H1 (cell line): ENCODE measurements around the gene PEX3. TPM values are rescaled to one million over a fixed set of nuclear protein-coding genes. Genes with fewer than 3 reads are reported as not detected.

Experiments used
- CTCF ChIA-PET: fragments of 300-600 bp; sonication (Branson Sonifier 250); formaldehyde crosslinking; loops from one replicate; lab custom pipeline; 2021; ENCODE audit not compliant: partially characterized antibody; lab: Charles Lee
- POLR2A ChIA-PET: fragments of 300-600 bp; sonication (Branson Sonifier 250); formaldehyde crosslinking; loops from one replicate; lab custom pipeline; 2021; ENCODE audit warnings: inconsistent platforms; ENCODE audit not compliant: partially characterized antibody; lab: Charles Lee
- DNase-seq, 2 experiments: peaks; one replicate each; pipeline versions ENCODE4 v3.0.0 to v3.0.0-alpha.2; 2010 to 2022; ENCODE audit warnings: low spot score in 2 of 2, low read depth in 1 of 2, mixed read lengths in 1 of 2
- FAIRE-seq: peaks from 2 replicates; lab custom pipeline; 2011; peaks lifted over from hg19 to GRCh38; lab: Jason Lieb, UNC
- H2AFZ ChIP-seq: 2 replicates; pipeline ENCODE4 v1.8.1; 2012; ENCODE audit warnings: low read length, inconsistent platforms
- H2AK5ac ChIP-seq: 2 replicates; pipeline ENCODE4 v1.6.1; 2013; ENCODE audit warnings: low read depth, low read length
- H2BK120ac ChIP-seq: replicated peaks from 2 replicates; pipeline ENCODE3; 2013; ENCODE audit warnings: low read depth, low read length, inconsistent platforms
- H2BK12ac ChIP-seq: 2 replicates; pipeline ENCODE4 v1.6.1; 2013; ENCODE audit warnings: low read depth, low read length
- H2BK15ac ChIP-seq: 2 replicates; pipeline ENCODE4 v1.6.1; 2013; ENCODE audit warnings: low read length
- H2BK20ac ChIP-seq: 2 replicates; pipeline ENCODE4 v1.6.1; 2013; ENCODE audit warnings: low read length
- H2BK5ac ChIP-seq: 2 replicates; pipeline ENCODE4 v1.6.1; 2013; ENCODE audit warnings: low read depth, low read length
- H3K14ac ChIP-seq: 2 replicates; pipeline ENCODE4 v1.6.1; 2013; ENCODE audit warnings: inconsistent platforms; ENCODE audit not compliant: insufficient read length
- H3K18ac ChIP-seq: 2 replicates; pipeline ENCODE4 v1.6.1; 2013; ENCODE audit warnings: low read length; ENCODE audit errors: extremely low read depth
- H3K23ac ChIP-seq: 2 replicates; pipeline ENCODE4 v1.6.1; 2013; ENCODE audit warnings: inconsistent platforms; ENCODE audit not compliant: insufficient read length
- H3K23me2 ChIP-seq: 2 replicates; pipeline ENCODE4 v1.6.1; 2013; ENCODE audit warnings: low read depth, low read length
- H3K27ac ChIP-seq: 2 replicates; pipeline ENCODE4 v1.6.1; 2011; ENCODE audit warnings: low read depth, low read length, inconsistent platforms
- H3K27me3 ChIP-seq, 4 experiments: replicated peaks in 1 of 4; 1 replicate in 1 of 4; 2 replicates in 3 of 4; pipeline versions ENCODE4 v1.6.1 to v1.8.1; 2011 to 2013; ENCODE audit warnings: low read length in 3 of 4, mild to moderate bottlenecking in 3 of 4, inconsistent platforms in 2 of 4, mixed read lengths in 2 of 4, moderate library complexity in 1 of 4; ENCODE audit not compliant: control insufficient read depth in 3 of 4, insufficient read depth in 3 of 4; ENCODE audit errors: extremely low read depth in 1 of 4
- H3K36me3 ChIP-seq, 4 experiments: 2 replicates each; pipeline versions ENCODE4 v1.6.1 to v1.8.1; 2011 to 2013; ENCODE audit warnings: mild to moderate bottlenecking in 4 of 4, low read length in 3 of 4, moderate library complexity in 2 of 4, control low read depth in 1 of 4, inconsistent platforms in 1 of 4; ENCODE audit not compliant: insufficient read depth in 4 of 4, control insufficient read depth in 2 of 4
- H3K4ac ChIP-seq: replicated peaks from 2 replicates; pipeline ENCODE3; 2013; ENCODE audit warnings: low read length, low read depth, mixed read lengths, inconsistent platforms; ENCODE audit not compliant: insufficient read length
- H3K4me1 ChIP-seq, 4 experiments: replicated peaks in 1 of 4; 1 replicate in 1 of 4; 2 replicates in 3 of 4; pipeline versions ENCODE4 v1.6.1 to v1.8.1; 2011 to 2013; ENCODE audit warnings: low read length in 3 of 4, inconsistent platforms in 2 of 4, mixed read lengths in 1 of 4; ENCODE audit not compliant: insufficient read depth in 4 of 4, control insufficient read depth in 3 of 4
- H3K4me2 ChIP-seq, 2 experiments: 2 replicates each; pipeline versions ENCODE4 v1.6.1 to v1.8.1; 2011 to 2013; ENCODE audit warnings: low read depth in 2 of 2, low read length in 2 of 2, control low read depth in 1 of 2, inconsistent platforms in 1 of 2, mild to moderate bottlenecking in 1 of 2; ENCODE audit not compliant: insufficient read depth in 1 of 2
- H3K4me3 ChIP-seq, 4 experiments: fragments of 200-600, 300-600 bp in 1 of 4; sonication (generic), shearing (Covaris generic), sonication (Bioruptor Twin) in 1 of 4; 2 replicates each; pipeline versions ENCODE4 v1.5.1 to v1.8.1; 2011 to 2016; ENCODE audit warnings: low read length in 4 of 4, low read depth in 3 of 4, control low read depth in 2 of 4, inconsistent platforms in 2 of 4, mild to moderate bottlenecking in 2 of 4, mixed read lengths in 1 of 4, moderate library complexity in 1 of 4; ENCODE audit not compliant: insufficient read depth in 2 of 4; ENCODE audit errors: extremely low read depth in 1 of 4
- H3K56ac ChIP-seq: replicated peaks from 2 replicates; pipeline ENCODE3; 2013; ENCODE audit warnings: low read depth, mild to moderate bottlenecking, mixed read lengths, low read length, inconsistent platforms; ENCODE audit not compliant: insufficient read length
- H3K79me1 ChIP-seq: 2 replicates; pipeline ENCODE4 v1.6.1; 2013; ENCODE audit warnings: low read depth, low read length, control low read depth
- H3K79me2 ChIP-seq, 2 experiments: 2 replicates each; pipeline versions ENCODE4 v1.6.1 to v1.8.1; 2012 to 2013; ENCODE audit warnings: low read length in 2 of 2, mild to moderate bottlenecking in 2 of 2, inconsistent platforms in 1 of 2; ENCODE audit not compliant: insufficient read depth in 2 of 2, control insufficient read depth in 1 of 2
- H3K9ac ChIP-seq, 4 experiments: replicated peaks in 1 of 4; 1 replicate in 1 of 4; 2 replicates in 3 of 4; pipeline versions ENCODE4 v1.6.1 to v1.8.1; 2011 to 2013; ENCODE audit warnings: low read depth in 3 of 4, low read length in 3 of 4, control low read depth in 2 of 4, mild to moderate bottlenecking in 2 of 4, moderate library complexity in 2 of 4, inconsistent platforms in 1 of 4; ENCODE audit errors: extremely low read depth in 1 of 4
- H3K9me3 ChIP-seq, 2 experiments: 2 replicates each; pipeline versions ENCODE4 v1.6.1 to v1.8.1; 2012 to 2013; ENCODE audit warnings: mild to moderate bottlenecking in 2 of 2, moderate library complexity in 2 of 2, control low read depth in 1 of 2, inconsistent platforms in 1 of 2, low read depth in 1 of 2, low read length in 1 of 2, mixed read lengths in 1 of 2; ENCODE audit not compliant: insufficient read depth in 2 of 2
- H4K20me1 ChIP-seq, 2 experiments: replicated peaks in 1 of 2; 2 replicates each; pipeline versions ENCODE3 to v1.8.1; 2011 to 2013; ENCODE audit warnings: inconsistent platforms in 2 of 2, low read length in 2 of 2, mild to moderate bottlenecking in 1 of 2; ENCODE audit not compliant: insufficient read depth in 2 of 2, control insufficient read depth in 1 of 2
- H4K5ac ChIP-seq: 2 replicates; pipeline ENCODE4 v1.6.1; 2013; ENCODE audit warnings: low read length, low read depth, mixed read lengths, inconsistent platforms; ENCODE audit not compliant: insufficient read length
- H4K8ac ChIP-seq: 2 replicates; pipeline ENCODE4 v1.8.0; 2013; ENCODE audit warnings: mild to moderate bottlenecking, moderate library complexity, low read length, inconsistent platforms; ENCODE audit not compliant: insufficient read depth; ENCODE audit errors: extremely low read depth
- H4K91ac ChIP-seq: replicated peaks from 2 replicates; pipeline ENCODE3; 2013; ENCODE audit warnings: low read length, mixed read lengths, inconsistent platforms; ENCODE audit not compliant: insufficient read length
- HDAC6 ChIP-seq: IDR thresholded peaks from one replicate; pipeline ENCODE4 v1.7.1; 2012; ENCODE audit warnings: low read depth, mild to moderate bottlenecking, inconsistent platforms, low read length, moderate library complexity
- JUN ChIP-seq: IDR thresholded peaks from 2 replicates; pipeline ENCODE4 v1.6.1; 2011; ENCODE audit warnings: low read depth, mild to moderate bottlenecking, improper control_type of control experiment, low read length
- SIN3A ChIP-seq, 2 experiments: IDR thresholded peaks in 1 of 2; conservative IDR thresholded peaks in 1 of 2; 2 replicates each; pipeline ENCODE4 v1.6.1; 2011 to 2012; ENCODE audit warnings: low read length in 2 of 2, improper control_type of control experiment in 1 of 2, low read depth in 1 of 2, mild to moderate bottlenecking in 1 of 2
- SIX5 ChIP-seq: IDR thresholded peaks from 2 replicates; pipeline ENCODE4 v1.6.1; 2011; ENCODE audit warnings: mild to moderate bottlenecking, low read depth, low read length
- SUZ12 ChIP-seq: fragments of 200-600 bp; sonication (generic); IDR thresholded peaks from 2 replicates; pipeline ENCODE4 v1.6.1; 2012; ENCODE audit warnings: mild to moderate bottlenecking, inconsistent platforms, low read length, moderate library complexity, mixed read lengths
- TEAD4 ChIP-seq: IDR thresholded peaks from 2 replicates; pipeline ENCODE4 v1.6.1; 2012; ENCODE audit warnings: low read depth, low read length, inconsistent platforms, mixed read lengths
- YY1 ChIP-seq: IDR thresholded peaks from 2 replicates; pipeline ENCODE4 v1.6.1; 2011; ENCODE audit warnings: low read depth, mild to moderate bottlenecking, low read length
- polyA plus RNA-seq, 7 experiments: library from polyadenylated mRNA; depleted of rRNA in 3 of 7; stranded (reverse) in 5 of 7; unstranded in 2 of 7; fragments of >200 nt in 5 of 7; fragments of 200-250 nt in 2 of 7; gene quantifications; 1 replicate in 5 of 7; 2 replicates in 1 of 7; 4 replicates in 1 of 7; pipeline versions ENCODE4 v1.2.1 to v1.2.3, GENCODE V29; 2011 to 2013; ENCODE audit warnings: missing spikeins in 2 of 7, mixed read lengths in 2 of 7
- total RNA-seq: library from RNA; stranded (reverse); fragmentation: NEBNext Ultra II Directional; extraction: Animal tissue kit (Norgen Biotek cat#: 25700); gene quantifications from 2 replicates; pipeline ENCODE4 v1.2.1, GENCODE V29; 2021
- TF ChIP-seq, protein P1 (sequence below): IDR thresholded peaks from 2 replicates; pipeline ENCODE4 v1.6.1; 2011; ENCODE audit warnings: low read depth, mild to moderate bottlenecking, low read length; ENCODE audit not compliant: insufficient read depth

PEX3 gene
- total and polyA plus RNA-seq, 2 of the 8 experiments (the other 6 are each of a cell fraction or from before 2014, with no cell fraction given), result 8.0 to 16.8 TPM

DNA sequence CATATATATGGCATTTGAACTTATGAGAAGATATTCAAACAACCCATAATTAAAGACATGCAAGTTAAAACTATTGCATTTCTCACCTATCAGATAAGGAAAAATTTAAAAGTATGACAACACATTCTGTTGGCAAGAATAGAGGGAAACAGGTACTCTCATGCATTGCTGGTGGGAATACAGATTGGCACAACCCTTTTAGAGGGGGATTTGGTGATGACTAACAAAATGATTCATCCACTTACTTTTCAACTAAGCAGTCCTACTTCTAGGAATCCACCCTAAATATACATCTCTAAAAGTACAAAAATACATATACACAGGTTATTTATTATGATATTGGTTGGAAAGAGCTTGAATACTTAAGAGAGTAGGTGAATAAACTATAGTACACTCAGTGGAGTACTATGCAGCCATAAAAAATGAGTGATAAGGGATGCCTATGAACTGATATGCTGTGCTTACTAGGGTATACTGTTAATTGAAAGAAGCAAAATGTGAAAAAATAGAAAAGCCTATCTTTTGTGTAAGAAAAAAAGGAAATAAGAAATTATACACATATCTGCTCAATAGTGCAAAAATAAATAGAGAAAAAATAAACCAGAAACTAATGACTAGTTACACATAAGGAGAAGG is 42.3 kb upstream of the PEX3 start:
- no peaks in the 10 kb centered on the region for H3K23me2 ChIP-seq
- H3K4ac ChIP-seq, result no peak overlapping the region
- POLR2A ChIA-PET, result no interaction called here
- H3K14ac ChIP-seq, result no peak overlapping the region
- no peak overlapping the region for H3K4me2 ChIP-seq
- H3K23ac ChIP-seq, result no peak overlapping the region
- no peak for FAIRE-seq
- no peak overlapping the region for H3K4me3 ChIP-seq
- no peak overlapping the region for H3K27ac ChIP-seq
- no peak overlapping the region for H2BK120ac ChIP-seq
- no peak overlapping the region for H3K18ac ChIP-seq
- H3K36me3 ChIP-seq, result no peaks in the 10 kb centered on the region
- no peak overlapping the region for H4K5ac ChIP-seq
- TF ChIP-seq, protein P1, sequence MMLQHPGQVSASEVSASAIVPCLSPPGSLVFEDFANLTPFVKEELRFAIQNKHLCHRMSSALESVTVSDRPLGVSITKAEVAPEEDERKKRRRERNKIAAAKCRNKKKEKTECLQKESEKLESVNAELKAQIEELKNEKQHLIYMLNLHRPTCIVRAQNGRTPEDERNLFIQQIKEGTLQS, result no peak
- TF ChIP-seq SUZ12, result no peak
- TF ChIP-seq HDAC6, result no peak
- no peak for TF ChIP-seq SIX5
- no peak for TF ChIP-seq SIN3A (conservative IDR thresholded peaks at IDR 0.05 in 1 of 2, IDR thresholded peaks at IDR 0.05 in 1 of 2; ENCODE audit: low read depth in 1 of 2, low read length in 2 of 2)
- no peak for TF ChIP-seq TEAD4
- TF ChIP-seq JUN, result no peak
- TF ChIP-seq YY1, result no peak
- no peaks in the 10 kb centered on the region for H4K20me1 ChIP-seq
- H3K9me3 ChIP-seq, result no peaks in the 10 kb centered on the region; a peak in 1 of 4 replicates
- no peak overlapping the region for H2AK5ac ChIP-seq
- no peak overlapping the region for H2BK20ac ChIP-seq
- no peak overlapping the region for H2BK12ac ChIP-seq
- H3K79me1 ChIP-seq, result no peaks in the 10 kb centered on the region
- H4K91ac ChIP-seq, result no peak overlapping the region
- CTCF ChIA-PET, result interaction anchor here (1.5 kb wide), 1 partner anchor 11 kb away, joined by 4 read pairs; no protein-coding TSS in a partner anchor
- H3K4me1 ChIP-seq, result no peaks in the 10 kb centered on the region; a peak in 2 of 7 replicates
- H3K56ac ChIP-seq, result peak overlapping the region; percentile 70
- H4K8ac ChIP-seq, result no peak overlapping the region
- no peak overlapping the region for H2AFZ ChIP-seq
- DNase-seq, result no peak
- H2BK5ac ChIP-seq, result no peak overlapping the region
- no peak overlapping the region for H3K9ac ChIP-seq
- no peaks in the 10 kb centered on the region for H3K79me2 ChIP-seq
- H3K27me3 ChIP-seq, result no peaks in the 10 kb centered on the region
- no peak overlapping the region for H2BK15ac ChIP-seq
